Ovary (tissue), 9 donors: ENCODE data around the gene CTPS1. TPM values are rescaled to one million over a fixed set of nuclear protein-coding genes. Genes with fewer than 3 reads are reported as not detected.

Source experiments
- DNase-seq, 5 donors: peaks; one replicate each; pipeline ENCODE4 v3.0.0-alpha.2; 2019 to 2020
- H3K27ac ChIP-seq, 2 donors: fragments of 200-600 bp; one replicate each; pipeline versions ENCODE4 v1.5.1 to v1.8.0; 2019 to 2022
- H3K27me3 ChIP-seq: fragments of 200-600 bp; one replicate; pipeline ENCODE4 v1.8.0; 2022
- H3K36me3 ChIP-seq: fragments of 200-600 bp; sonication (generic); one replicate; pipeline ENCODE4 v1.5.1; 2019
- H3K4me1 ChIP-seq: one replicate; pipeline ENCODE4 v1.8.1; 2013; ENCODE audit warnings: mild to moderate bottlenecking, moderate library complexity; ENCODE audit not compliant: insufficient read depth
- H3K4me3 ChIP-seq: fragments of 200-600 bp; sonication (generic); one replicate; pipeline ENCODE4 v1.5.1; 2017
- H3K9me3 ChIP-seq, 2 donors: fragments of 200-600 bp in 1 of 2; sonication (generic) in 1 of 2; one replicate each; pipeline versions ENCODE4 v1.5.1 to v1.8.1; 2013 to 2019; ENCODE audit warnings: mild to moderate bottlenecking in 1 of 2, moderate library complexity in 1 of 2
- CTCF ChIP-seq, 3 donors: fragments of 450-650 bp in 2 of 3; fragments of 200-600 bp in 1 of 3; IDR thresholded peaks; one replicate each; pipeline versions ENCODE4 v1.5.1 to v1.8.0; 2016 to 2022; ENCODE audit warnings: antibody characterized with exemption in 3 of 3, mild to moderate bottlenecking in 1 of 3
- EP300 ChIP-seq: sonication (generic); formaldehyde crosslinking; IDR thresholded peaks from one replicate; pipeline ENCODE4 v1.6.1; 2017; ENCODE audit warnings: antibody characterized with exemption
- POLR2A ChIP-seq: fragments of 450-650 bp; IDR thresholded peaks from one replicate; pipeline ENCODE4 v1.6.1; 2017; ENCODE audit warnings: antibody characterized with exemption, mild to moderate bottlenecking, moderate library complexity
- WGBS, 3 donors: extraction: QIAGEN DNeasy Blood & Tissue Kit in 1 of 3; methylation state at CpG; one replicate each; pipeline versions ENCODE4 v1.1.5 to v1.1.7; 2013 to 2017; 5-methylcytosine and 5-hydroxymethylcytosine counted together
- intact Hi-C, 4 donors: fragments of 100-400 bp; cut with DNase I; formaldehyde crosslinking; loops; one replicate each; pipeline versions ENCODE4 v1.11.0 to v1.15.1; 2022 to 2023
- polyA plus RNA-seq, 2 donors: library from polyadenylated mRNA; stranded (reverse); fragments of 200-250 nt in 1 of 2; fragments of 350-450 nt in 1 of 2; fragmentation: Illumina TruSeq in 1 of 2; extraction: RNeasy Lipid Tissue Mini Kit (QIAGEN cat#74804) in 1 of 2; gene quantifications; one replicate each; pipeline ENCODE4 v1.2.3, GENCODE V29; 2013 to 2014
- total RNA-seq, 7 donors: library from RNA; depleted of rRNA in 2 of 7; stranded (reverse); fragments of >200 nt in 2 of 7; fragmentation: NEBNext Ultra II Directional in 3 of 7; extraction: Animal tissue kit (Norgen Biotek cat#: 25700) in 3 of 7; gene quantifications; one replicate each; pipeline versions ENCODE4 v1.1.0 to v1.2.4, GENCODE V29; 2016 to 2023
- donor health status: DM: no; HTN: no; CAD: no; lungs with moderate emphysema.
- donor health status: DM: no; HTN: no; CAD: no.
- donor health status: Bipolar disorder and iron deficiency.
- donor health status: DM: yes; HTN: yes; CAD: no.
- donor health status: DM: no; HTN: no; CAD: no.
- donor health status: DM: yes; HTN: yes; CAD: no.

Gene CTPS1
- total and polyA plus RNA-seq, 9 donors = 5.9 to 34.3 (median 22.6) TPM

DNA sequence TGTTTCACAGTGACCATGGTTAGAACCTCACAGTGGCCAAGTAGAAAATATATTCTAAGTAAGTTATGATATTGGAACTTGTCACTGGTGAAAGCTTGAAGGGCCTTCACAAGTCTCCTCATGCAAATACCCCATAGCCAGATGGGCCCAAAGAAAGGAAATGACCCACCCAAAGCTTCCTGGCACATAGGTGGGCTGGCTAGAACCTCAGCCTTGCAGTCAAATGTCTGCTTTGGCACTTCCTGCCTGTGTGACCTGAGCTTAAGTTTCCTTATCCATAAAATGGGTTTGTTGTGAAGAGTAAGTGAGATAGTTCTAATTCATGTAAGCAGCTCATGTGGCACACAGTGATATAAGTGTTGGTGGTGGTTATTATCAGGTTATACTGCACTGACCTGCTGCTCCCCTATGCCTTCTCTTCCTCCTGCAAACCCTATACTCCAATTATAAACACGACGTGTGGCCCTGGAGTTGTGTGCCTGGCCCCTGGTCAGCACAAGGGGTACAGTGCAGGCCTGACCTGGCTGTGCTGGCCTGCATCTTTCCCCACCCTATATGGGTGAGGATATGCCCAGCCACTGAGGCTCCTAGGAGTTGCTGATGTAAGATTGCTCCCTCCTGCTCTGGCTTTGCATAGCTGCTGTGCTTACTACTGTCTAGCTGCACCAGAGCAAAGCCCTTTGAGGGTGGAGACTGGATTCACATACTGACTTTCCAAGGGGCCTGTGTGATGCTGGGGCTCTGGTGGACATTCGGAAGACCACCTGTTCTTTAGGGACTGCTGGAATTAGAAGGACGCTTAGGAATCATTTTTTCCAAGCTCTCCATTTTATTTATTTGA is 46.7 kb downstream of the CTPS1 start:
- Histone ChIP-seq H3K9me3 (no peaks in the 10 kb centered on the region), H3K4me1 (peaks cover 5% of the 10 kb centered on the region), H3K27ac (no peak overlapping the region), H3K4me3 (no peak overlapping the region), H3K36me3 (no peaks in the 10 kb centered on the region), H3K27me3 (no peaks in the 10 kb centered on the region)
- DNase-seq = no peak
- no peak for TF ChIP-seq EP300
- no peak for TF ChIP-seq POLR2A
- TF ChIP-seq CTCF (IDR thresholded peaks at IDR 0.05) = no peak
- 92 to 95% (median 95%) methylated on average over 4 of the region's 4 CpGs for WGBS, 3 donors
- intact Hi-C loops = no loop called here

DNA sequence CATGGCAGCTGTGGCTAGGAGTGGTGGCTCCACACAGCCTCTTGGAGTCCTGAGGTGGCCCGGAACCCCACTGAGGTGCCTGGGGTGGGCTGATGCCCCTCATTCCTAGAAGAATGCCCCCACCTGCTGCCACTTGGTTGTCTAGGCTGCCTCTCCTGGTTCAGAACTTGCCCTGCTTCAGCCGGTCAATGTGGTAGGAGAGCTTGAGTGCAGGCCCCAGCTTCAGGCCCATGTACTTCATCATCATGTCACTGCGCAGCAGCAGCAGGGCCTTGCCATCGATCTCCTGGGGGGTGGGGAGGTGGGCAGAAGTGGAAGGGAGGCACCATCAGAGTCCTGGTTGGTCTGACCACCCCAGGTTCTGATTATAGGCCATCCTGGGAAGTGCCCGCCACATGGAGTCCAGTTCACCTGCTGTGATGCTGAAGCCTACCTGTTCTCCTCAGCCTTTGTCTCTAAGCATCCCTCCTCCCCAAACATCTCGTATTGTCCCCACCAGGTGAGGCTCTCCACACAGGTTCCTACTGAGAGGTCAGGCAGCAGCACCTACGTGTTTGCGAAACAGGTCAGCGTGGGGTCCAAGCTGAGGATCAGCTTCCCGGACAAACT is 48.6 kb downstream of the CTPS1 start:
- Histone ChIP-seq H3K27ac (no peak overlapping the region), H3K27me3 (no peaks in the 10 kb centered on the region), H3K36me3 (no peaks in the 10 kb centered on the region), H3K9me3 (no peaks in the 10 kb centered on the region), H3K4me1 (no peaks in the 10 kb centered on the region), H3K4me3 (no peak overlapping the region)
- no peak for TF ChIP-seq POLR2A
- no peak for TF ChIP-seq CTCF (IDR thresholded peaks at IDR 0.05)
- WGBS, 3 donors = 94 to 96% (median 95%) methylated on average over 10 of the region's 10 CpGs
- no peak for DNase-seq
- intact Hi-C loops = no loop called here

- intact Hi-C loops = loop anchor here in 1 of 4 donors (10.0 kb wide), 1 partner anchor 214 kb away; the partner anchor contains the start of gene SCMH1
- Histone ChIP-seq H3K36me3 (no peaks in the 10 kb centered on the region), H3K4me3 (no peak overlapping the region), H3K9me3 (no peaks in the 10 kb centered on the region), H3K27ac (no peak overlapping the region), H3K27me3 (no peaks in the 10 kb centered on the region), H3K4me1 (no peaks in the 10 kb centered on the region)
- no peak for DNase-seq
- 89 to 93% (median 90%) methylated on average over 8 of the region's 8 CpGs for WGBS, 3 donors
- TF ChIP-seq CTCF (IDR thresholded peaks at IDR 0.05) = no peak
- no peak for TF ChIP-seq POLR2A
- no peak for TF ChIP-seq EP300
These were observed 51.5 kb downstream of the CTPS1 start for GRCh38 chr1:41030872-41031616.

- no peaks in the 10 kb centered on the region for H3K36me3 ChIP-seq
- no peaks in the 10 kb centered on the region for H3K27me3 ChIP-seq
- H3K9me3 ChIP-seq = no peaks in the 10 kb centered on the region
- no peak for DNase-seq
- intact Hi-C loops = loop anchor here in 1 of 4 donors (10.0 kb wide), 1 partner anchor 213 kb away; the partner anchor contains the start of gene SCMH1
- TF ChIP-seq EP300 = no peak
- TF ChIP-seq POLR2A = no peak
- TF ChIP-seq CTCF (IDR thresholded peaks at IDR 0.05) = no peak
- no peaks in the 10 kb centered on the region for H3K4me1 ChIP-seq
- no peak overlapping the region for H3K4me3 ChIP-seq
- WGBS, 3 donors = 71 to 100% (median 72%) methylated on average over 2 of the region's 2 CpGs
- H3K27ac ChIP-seq = no peak overlapping the region
These were observed 52.7 kb downstream of the CTPS1 start for GRCh38 chr1:41032147-41032546.
